ENCODE results near the gene COL23A1. TPM values are rescaled to one million over a fixed set of nuclear protein-coding genes. Genes with fewer than 3 reads are reported as not detected.
"Not testable (repeated sequence)": the region's sequence is repeated elsewhere in the genome, so short reads cannot be mapped to it uniquely, and the experiment has no call there.

COL23A1 gene
- total and polyA plus RNA-seq, 8 donors = 0.06 to 0.68 (median 0.33) TPM; not detected in 2

DNA sequence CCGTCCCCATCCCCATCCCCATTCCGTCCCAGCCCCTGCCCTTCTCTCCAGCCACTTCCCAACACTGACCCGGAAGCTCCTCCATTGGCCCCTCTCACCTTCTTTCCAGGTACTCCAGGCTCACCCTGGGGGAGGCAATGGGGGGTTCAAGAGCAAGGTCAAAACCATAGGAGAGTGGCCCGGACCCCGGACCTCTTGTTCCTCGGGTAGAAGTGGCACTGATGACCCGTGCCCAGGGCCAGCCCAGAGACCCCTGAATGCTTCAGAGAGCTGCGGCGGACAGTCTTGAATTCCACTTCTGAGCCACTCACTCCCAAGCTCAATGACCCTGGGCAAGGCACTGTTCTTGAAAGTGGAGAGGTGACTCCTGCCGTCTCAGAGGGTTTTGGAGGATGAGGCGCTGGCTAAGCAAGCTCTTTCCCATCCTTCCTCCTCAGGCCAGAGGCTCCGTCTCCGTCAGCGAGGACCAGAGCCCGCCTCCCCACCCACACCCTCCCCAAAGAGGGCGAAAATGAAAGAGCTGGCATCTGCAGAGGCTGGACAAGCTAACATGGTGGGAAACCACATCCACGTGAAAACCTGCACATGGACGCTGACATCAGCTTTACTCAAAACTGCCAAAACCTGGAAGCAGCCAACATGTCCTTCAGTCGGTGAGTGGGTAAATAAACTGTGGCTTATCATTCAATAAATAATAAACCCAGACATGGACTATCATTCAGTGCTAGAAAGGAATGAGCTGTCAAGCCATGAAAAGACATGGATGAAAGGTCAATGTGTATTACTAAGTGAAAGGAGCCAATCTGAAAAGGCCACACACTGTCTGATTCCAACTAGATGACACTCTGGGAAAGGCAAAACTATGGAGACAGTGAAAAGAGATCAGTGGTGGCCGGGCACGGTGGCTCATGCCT lies 330.3 kb downstream of the COL23A1 start:
- H3K9me3 ChIP-seq = no peaks in the 10 kb centered on the region
- no peak for TF ChIP-seq CTCF (IDR thresholded peaks at IDR 0.05)
- FAIRE-seq (no peak), DNase-seq (peak in 2 of 6 donors; percentile 23 to 26), ATAC-seq (peak; percentile 70 to 76 (median 74))
- no peak overlapping the region for H3K4me3 ChIP-seq
- H3K27me3 ChIP-seq = no peaks in the 10 kb centered on the region
- no peaks in the 10 kb centered on the region for H3K4me1 ChIP-seq
- 58 to 69% methylated on average over 20 to 21 of the region's 21 CpGs for WGBS, 2 donors
- intact Hi-C loops (cut with DNase I) = no loop called here
- H3K36me3 ChIP-seq = no peaks in the 10 kb centered on the region
- H3K27ac ChIP-seq = no peak overlapping the region

DNA sequence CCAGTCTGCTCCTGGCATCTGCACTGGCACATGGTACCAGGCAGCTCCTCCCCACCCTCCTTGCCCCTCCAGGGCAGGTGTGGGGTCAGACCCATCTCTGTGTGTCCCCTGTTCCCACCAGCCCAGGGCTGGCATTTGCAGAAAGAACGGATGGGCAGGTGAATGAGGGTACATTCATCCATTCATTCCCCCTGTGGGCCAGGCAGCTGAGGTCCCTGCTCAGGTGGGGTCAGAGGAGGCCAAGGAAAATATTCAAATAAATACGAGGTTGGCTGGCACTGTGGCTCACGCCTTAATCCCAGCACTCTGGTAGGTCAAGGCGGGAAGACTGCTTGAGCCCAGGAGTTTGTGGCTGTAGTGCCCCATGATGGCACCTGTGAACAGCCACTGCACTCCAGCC lies 332.5 kb downstream of the COL23A1 start:
- no peak for TF ChIP-seq CTCF (IDR thresholded peaks at IDR 0.05)
- H3K27ac ChIP-seq = no peak overlapping the region
- H3K4me3 ChIP-seq = no peak overlapping the region
- no peaks in the 10 kb centered on the region for H3K9me3 ChIP-seq
- H3K4me1 ChIP-seq = no peaks in the 10 kb centered on the region
- WGBS, 2 donors = 74 to 81% methylated on average over 4 of the region's 4 CpGs
- FAIRE-seq (no peak), ATAC-seq (no peak), DNase-seq (no peak)
- intact Hi-C loops (cut with DNase I) = no loop called here
- no peaks in the 10 kb centered on the region for H3K27me3 ChIP-seq
- H3K36me3 ChIP-seq = no peaks in the 10 kb centered on the region

- H3K27ac ChIP-seq = no peak overlapping the region
- FAIRE-seq (no peak), DNase-seq (no peak), ATAC-seq (no peak)
- no peaks in the 10 kb centered on the region for H3K9me3 ChIP-seq
- intact Hi-C loops (cut with DNase I) = no loop called here
- H3K4me1 ChIP-seq = no peaks in the 10 kb centered on the region
- no peaks in the 10 kb centered on the region for H3K27me3 ChIP-seq
- no peaks in the 10 kb centered on the region for H3K36me3 ChIP-seq
- TF ChIP-seq CTCF (IDR thresholded peaks at IDR 0.05) = no peak
- H3K4me3 ChIP-seq = no peak overlapping the region
- WGBS, 2 donors = 77% methylated on average over 19 of the region's 19 CpGs
Measured at GRCh38 chr5:178256746-178257145, 333.4 kb downstream of the COL23A1 start.

GRCh38 chr5:178253632-178254031 lies 336.6 kb downstream of the COL23A1 start:
- FAIRE-seq; H3K27me3 ChIP-seq; H3K36me3 ChIP-seq; H3K27ac ChIP-seq; DNase-seq; H3K9me3 ChIP-seq; intact Hi-C loops (cut with DNase I); H3K4me1 ChIP-seq; ATAC-seq; H3K4me3 ChIP-seq: not testable (repeated sequence)
- 83 to 84% methylated on average over 18 of the region's 18 CpGs for WGBS, 2 donors

DNA sequence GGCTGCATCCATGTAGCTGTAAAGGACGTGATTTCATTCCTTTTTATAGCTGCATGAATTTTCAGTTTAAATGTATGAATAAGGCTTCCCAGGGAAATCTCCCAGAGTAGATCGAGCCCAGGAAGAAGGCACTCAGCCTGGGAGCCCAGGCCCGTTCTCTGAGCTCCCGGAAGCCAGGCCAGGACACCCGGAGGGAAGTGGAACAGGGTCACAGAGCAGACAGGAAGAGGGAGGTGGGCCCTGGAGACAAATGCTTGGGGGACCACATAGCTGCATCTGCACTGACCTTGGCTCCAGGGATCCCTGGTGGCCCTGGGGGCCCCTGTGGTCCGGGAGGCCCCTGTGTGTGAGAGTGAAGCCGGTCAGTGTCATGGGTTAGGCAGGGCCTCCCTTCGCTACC lies 337.9 kb downstream of the COL23A1 start:
- no peak for FAIRE-seq
- 74% methylated on average over 8 of the region's 8 CpGs for whole genome bisulfite sequencing, 2 donors
- intact Hi-C loops (cut with DNase I) = no loop called here
- Histone ChIP-seq H3K36me3 (no peaks in the 10 kb centered on the region), H3K9me3 (no peaks in the 10 kb centered on the region), H3K27ac (no peak overlapping the region), H3K4me3 (no peak overlapping the region), H3K4me1 (no peaks in the 10 kb centered on the region), H3K27me3 (no peaks in the 10 kb centered on the region)
- TF ChIP-seq CTCF (IDR thresholded peaks at IDR 0.05) = no peak
- no peak for DNase-seq
- no peak for ATAC-seq
